Activated effector memory CD4-positive, alpha-beta T cell treated with Interleukin-2 at 50 U/mL for 16 hours (primary cell): ENCODE results near the gene CDK11B.

Experiments used
- DNase-seq: peaks from one replicate; pipeline ENCODE4 v3.0.0-alpha.2; 2020

Gene CDK11B

GRCh38 chr1:1626207-1627141, 32.3 kb downstream of the CDK11B start:
- no peak for DNase-seq

- no peak for DNase-seq
Observed at GRCh38 chr1:1625824-1626206, 33.0 kb downstream of the CDK11B start.

- DNase-seq: no peak
Observed at GRCh38 chr1:1625404-1625775, 33.4 kb downstream of the CDK11B start.

GRCh38 chr1:1624443-1625403, 34.1 kb downstream of the CDK11B start:
- DNase-seq: no peak

GRCh38 chr1:1623631-1624442, 35.0 kb downstream of the CDK11B start:
- DNase-seq: no peak

GRCh38 chr1:1623181-1623630, 35.6 kb downstream of the CDK11B start:
- no peak for DNase-seq

GRCh38 chr1:1622788-1623094, 36.1 kb downstream of the CDK11B start:
- no peak for DNase-seq

- DNase-seq: no peak
Observed at GRCh38 chr1:1622010-1622787, 36.6 kb downstream of the CDK11B start.

- no peak for DNase-seq
Observed at GRCh38 chr1:1621173-1622009, 37.4 kb downstream of the CDK11B start.

GRCh38 chr1:1620433-1621139, 38.2 kb downstream of the CDK11B start:
- no peak for DNase-seq

- no peak for DNase-seq
Observed at GRCh38 chr1:1619917-1620361, 38.9 kb downstream of the CDK11B start.

GRCh38 chr1:1618396-1619068, 40.3 kb downstream of the CDK11B start:
- DNase-seq: no peak

- no peak for DNase-seq
Observed at GRCh38 chr1:1617925-1618324, 40.9 kb downstream of the CDK11B start.

- DNase-seq: no peak
Observed at GRCh38 chr1:1617516-1617915, 41.3 kb downstream of the CDK11B start.

GRCh38 chr1:1616838-1617237, 42.0 kb downstream of the CDK11B start:
- DNase-seq: no peak

- DNase-seq: peak; percentile 20
Observed at GRCh38 chr1:1616045-1616790, 42.6 kb downstream of the CDK11B start.

GRCh38 chr1:1615256-1616044, 43.4 kb downstream of the CDK11B start, which contains the start of gene MIB2:
Gene MIB2, plus strand, starts transcription at chr1:1615500. Its CDS starts 7,953 bp downstream, at chr1:1623453.
- DNase-seq: peak; percentile 96

- no peak for DNase-seq
Observed at GRCh38 chr1:1614954-1615255, 43.9 kb downstream of the CDK11B start.
